OCI-LY7 (cell line): ENCODE results near the gene GTF3C6. TPM values are rescaled to one million over a fixed set of nuclear protein-coding genes. Genes with fewer than 3 reads are reported as not detected.

Experiments used
- BruUV-seq: library from RNA; stranded (reverse); fragments of 400-500 nt; replicated peaks from 2 replicates; lab custom pipeline; 2021; lab: Mats Ljungman, UMichigan
- CTCF ChIA-PET: fragments of 300-600 bp; sonication (Branson Sonifier 250); formaldehyde crosslinking; loops from one replicate; lab custom pipeline; 2022; ENCODE audit warnings: antibody characterized with exemption; ENCODE audit not compliant: unreplicated experiment; lab: Charles Lee
- POLR2A ChIA-PET: fragments of 300-600 bp; sonication (Branson Sonifier 250); formaldehyde crosslinking; loops from one replicate; lab custom pipeline; 2022; ENCODE audit warnings: antibody characterized with exemption; lab: Charles Lee
- DNase-seq: peaks from one replicate; pipeline ENCODE4 v3.0.0-alpha.2; 2015; ENCODE audit warnings: low spot score
- H2AFZ ChIP-seq: fragments of 200-600 bp; sonication (generic), shearing (Covaris generic); 2 replicates; pipeline ENCODE4 v1.6.1; 2014; ENCODE audit warnings: mild to moderate bottlenecking, antibody characterized with exemption, low read length, moderate library complexity
- H3K27ac ChIP-seq: fragments of 200-600 bp; sonication (generic); 2 replicates; pipeline ENCODE4 v1.5.1; 2014; ENCODE audit warnings: mixed run types, low read depth, mild to moderate bottlenecking, moderate library complexity, low read length, inconsistent platforms; ENCODE audit not compliant: poor library complexity, severe bottlenecking
- H3K36me3 ChIP-seq: fragments of 200-600 bp; sonication (generic); 2 replicates; pipeline ENCODE4 v1.6.1; 2014; ENCODE audit warnings: mild to moderate bottlenecking, antibody characterized with exemption, low read length, moderate library complexity, mixed read lengths; ENCODE audit not compliant: insufficient read depth
- H3K4me1 ChIP-seq: fragments of 200-600 bp; sonication (generic); 2 replicates; pipeline ENCODE4 v1.5.1; 2014; ENCODE audit warnings: mild to moderate bottlenecking, low read length; ENCODE audit not compliant: insufficient read depth, poor library complexity, severe bottlenecking
- H3K4me2 ChIP-seq: fragments of 200-600 bp; sonication (generic); 2 replicates; pipeline ENCODE4 v1.6.1; 2014; ENCODE audit warnings: mild to moderate bottlenecking, low read length
- H3K4me3 ChIP-seq: fragments of 200-600 bp; sonication (generic); 2 replicates; pipeline ENCODE4 v1.5.1; 2014; ENCODE audit warnings: mild to moderate bottlenecking, low read depth, low read length; ENCODE audit not compliant: poor library complexity, severe bottlenecking
- H3K79me2 ChIP-seq: fragments of 200-600 bp; sonication (generic); 2 replicates; pipeline ENCODE4 v1.6.1; 2016; ENCODE audit warnings: low read depth, mild to moderate bottlenecking, low read length, moderate library complexity, mixed read lengths; ENCODE audit not compliant: insufficient read depth
- H3K9me2 ChIP-seq: fragments of 200-600 bp; sonication (generic); 2 replicates; pipeline ENCODE4 v1.6.1; 2016; ENCODE audit warnings: mild to moderate bottlenecking, low read length, mixed read lengths; ENCODE audit not compliant: insufficient read depth
- H3K9me3 ChIP-seq: fragments of 200-600 bp; sonication (generic); 2 replicates; pipeline ENCODE4 v1.6.1; 2014; ENCODE audit warnings: mild to moderate bottlenecking, mixed run types, low read length, mixed read lengths
- H4K20me1 ChIP-seq: fragments of 200-600 bp; sonication (generic); 2 replicates; pipeline ENCODE4 v1.6.1; 2014; ENCODE audit warnings: mild to moderate bottlenecking, antibody characterized with exemption, low read length, moderate library complexity, mixed read lengths; ENCODE audit not compliant: insufficient read depth
- EZH2phosphoT487 ChIP-seq: fragments of 200-600 bp; sonication (generic); IDR thresholded peaks from 2 replicates; pipeline ENCODE4 v1.6.1; 2018; ENCODE audit warnings: low read depth, borderline replicate concordance, mild to moderate bottlenecking, mixed run types, antibody characterized with exemption, low read length, moderate library complexity, mixed read lengths
- intact Hi-C: fragments of 100-400 bp; cut with micrococcal nuclease; formaldehyde crosslinking; loops from one replicate; pipeline ENCODE4 v1.10.0; 2022; ENCODE audit not compliant: unreplicated experiment
- total RNA-seq, 2 experiments: library from RNA; depleted of rRNA in 1 of 2; stranded (reverse); fragments of >200 nt in 1 of 2; shearing (Covaris generic) in 1 of 2; gene quantifications; 2 replicates each; pipeline ENCODE4 v1.2.3, GENCODE V29; 2014 to 2022
- TF ChIP-seq, protein P1 (sequence below): fragments of 200-600 bp; sonication (generic); conservative IDR thresholded peaks from 2 replicates; pipeline ENCODE4 v1.5.1; 2014; ENCODE audit warnings: mild to moderate bottlenecking, antibody characterized with exemption, low read length, moderate library complexity, mixed read lengths

GTF3C6 gene
- total RNA-seq, 2 experiments from 2014 or later: 29.7 to 71.0 TPM

DNA sequence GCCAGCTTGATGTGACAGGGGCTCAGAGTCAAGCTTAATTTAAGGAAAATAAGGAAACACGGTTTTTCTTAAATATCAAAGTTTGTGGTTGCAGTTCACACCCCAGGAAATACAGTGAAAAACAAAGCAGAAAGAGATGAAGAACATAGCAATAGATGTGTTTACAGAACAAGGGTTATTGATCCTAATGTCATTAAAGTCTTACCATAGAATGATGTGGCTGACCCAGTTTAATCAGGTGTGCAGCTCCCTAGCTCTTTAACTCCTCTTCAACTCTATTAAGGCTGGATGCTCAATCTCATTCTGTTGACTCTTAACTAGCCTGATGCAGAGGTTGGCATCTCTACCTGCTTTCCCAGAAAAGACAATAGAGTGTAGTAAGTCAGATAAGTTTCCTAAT is 7.5 kb upstream of the GTF3C6 start:
- intact Hi-C loops: no loop called here
- no peak overlapping the region for H3K4me2 ChIP-seq
- H3K4me3 ChIP-seq: no peak overlapping the region
- CTCF ChIA-PET: no interaction called here
- no peak for TF ChIP-seq EZH2phosphoT487
- TF ChIP-seq, protein P1, sequence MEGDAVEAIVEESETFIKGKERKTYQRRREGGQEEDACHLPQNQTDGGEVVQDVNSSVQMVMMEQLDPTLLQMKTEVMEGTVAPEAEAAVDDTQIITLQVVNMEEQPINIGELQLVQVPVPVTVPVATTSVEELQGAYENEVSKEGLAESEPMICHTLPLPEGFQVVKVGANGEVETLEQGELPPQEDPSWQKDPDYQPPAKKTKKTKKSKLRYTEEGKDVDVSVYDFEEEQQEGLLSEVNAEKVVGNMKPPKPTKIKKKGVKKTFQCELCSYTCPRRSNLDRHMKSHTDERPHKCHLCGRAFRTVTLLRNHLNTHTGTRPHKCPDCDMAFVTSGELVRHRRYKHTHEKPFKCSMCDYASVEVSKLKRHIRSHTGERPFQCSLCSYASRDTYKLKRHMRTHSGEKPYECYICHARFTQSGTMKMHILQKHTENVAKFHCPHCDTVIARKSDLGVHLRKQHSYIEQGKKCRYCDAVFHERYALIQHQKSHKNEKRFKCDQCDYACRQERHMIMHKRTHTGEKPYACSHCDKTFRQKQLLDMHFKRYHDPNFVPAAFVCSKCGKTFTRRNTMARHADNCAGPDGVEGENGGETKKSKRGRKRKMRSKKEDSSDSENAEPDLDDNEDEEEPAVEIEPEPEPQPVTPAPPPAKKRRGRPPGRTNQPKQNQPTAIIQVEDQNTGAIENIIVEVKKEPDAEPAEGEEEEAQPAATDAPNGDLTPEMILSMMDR: no peak
- H3K9me3 ChIP-seq: no peaks in the 10 kb centered on the region
- H3K9me2 ChIP-seq: no peaks in the 10 kb centered on the region
- DNase-seq: no peak
- POLR2A ChIA-PET: no interaction called here
- H3K36me3 ChIP-seq: no peaks in the 10 kb centered on the region
- no peaks in the 10 kb centered on the region for H3K79me2 ChIP-seq
- H2AFZ ChIP-seq: no peak overlapping the region
- H3K27ac ChIP-seq: no peak overlapping the region
- no peaks in the 10 kb centered on the region for H4K20me1 ChIP-seq
- no TSS peak for BruUV-seq
- H3K4me1 ChIP-seq: no peaks in the 10 kb centered on the region

DNA sequence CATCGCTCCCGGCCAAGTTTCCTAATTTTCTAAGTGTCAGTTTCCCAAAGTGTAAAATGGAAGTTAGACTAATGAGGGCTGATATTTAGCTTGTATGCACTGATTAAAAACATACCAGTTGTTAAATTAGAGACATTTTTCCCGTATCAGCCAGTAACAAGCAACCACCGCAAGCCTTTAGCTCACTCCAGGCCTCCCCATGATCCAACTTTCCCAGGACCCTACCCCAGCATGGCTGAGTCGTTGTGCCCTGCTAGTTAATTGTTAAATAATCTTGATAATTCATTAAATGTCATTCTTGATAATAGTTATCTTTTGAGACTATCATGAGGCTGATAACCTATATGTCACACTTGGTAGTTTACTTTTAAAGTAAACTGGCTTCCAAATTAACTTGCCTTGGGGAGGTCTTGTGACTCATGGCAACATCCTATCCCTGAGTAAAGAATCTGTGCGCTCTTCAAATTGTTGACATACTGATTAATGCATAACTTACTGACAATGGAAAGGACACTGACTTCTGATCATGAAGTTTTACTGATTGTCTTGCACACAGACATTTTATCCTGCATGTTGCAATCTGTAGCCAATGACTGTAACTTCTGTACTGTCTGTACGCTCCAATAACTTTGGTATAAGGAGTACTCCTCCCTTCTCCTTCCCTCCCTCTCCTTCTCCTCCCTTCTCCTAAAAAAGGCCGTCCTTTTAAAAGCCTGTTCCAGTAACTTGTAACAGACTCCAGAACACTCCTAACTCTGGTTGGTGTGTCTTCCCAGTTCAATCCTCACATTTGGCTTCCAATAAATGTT is 6.3 kb upstream of the GTF3C6 start:
- Histone ChIP-seq H3K4me2 (no peak overlapping the region), H3K4me3 (no peak overlapping the region), H2AFZ (no peak overlapping the region), H4K20me1 (no peaks in the 10 kb centered on the region), H3K9me3 (no peaks in the 10 kb centered on the region), H3K36me3 (no peaks in the 10 kb centered on the region), H3K27ac (no peak overlapping the region), H3K4me1 (no peaks in the 10 kb centered on the region), H3K79me2 (no peaks in the 10 kb centered on the region), H3K9me2 (no peaks in the 10 kb centered on the region)
- TF ChIP-seq, protein P1: no peak
- intact Hi-C loops: no loop called here
- no TSS peak for BruUV-seq
- ChIA-PET CTCF (no interaction called here), POLR2A (interaction anchor here (0.7 to 1.5 kb wide), 8 partner anchors 19 to 392 kb away, joined by 3 to 6 read pairs (median 3); no protein-coding TSS in a partner anchor)
- DNase-seq: no peak

DNA sequence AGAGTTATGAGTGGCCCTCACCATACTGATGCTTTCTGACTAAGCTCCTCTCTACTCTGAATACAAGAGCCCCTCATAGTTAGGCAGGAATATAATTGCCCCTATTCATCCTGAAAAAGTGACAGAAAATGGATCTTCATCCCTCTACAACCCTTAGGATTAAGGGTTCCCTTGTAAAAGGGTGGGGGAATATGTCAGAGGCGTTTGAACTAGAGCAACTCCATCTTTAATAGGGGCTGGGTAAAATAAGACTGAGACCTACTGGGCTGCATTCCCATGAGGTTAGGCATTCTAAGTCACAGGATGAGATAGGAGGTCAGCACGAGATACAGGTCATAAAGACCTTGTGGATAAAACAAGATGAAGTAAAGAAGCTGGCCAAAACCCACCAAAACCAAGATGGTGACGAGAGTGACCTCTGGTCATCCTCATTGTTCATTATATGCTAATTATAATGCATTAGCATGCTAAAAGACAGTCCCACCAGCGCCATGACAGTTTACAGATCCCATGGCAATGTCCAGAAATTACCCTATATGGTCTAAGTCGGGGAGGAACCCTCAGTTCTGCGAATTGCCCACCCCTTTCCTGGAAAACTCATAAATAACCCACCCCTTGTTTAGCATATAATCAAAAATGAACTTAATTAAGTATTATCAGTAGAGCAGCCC is 4.7 kb upstream of the GTF3C6 start:
- no TSS peak for BruUV-seq
- POLR2A ChIA-PET: interaction anchor here (1.1 kb wide), 1 partner anchor 142 kb away, joined by 3 read pairs; no protein-coding TSS in a partner anchor
- Histone ChIP-seq H3K4me2 (no peak overlapping the region), H2AFZ (no peak overlapping the region), H4K20me1 (no peaks in the 10 kb centered on the region), H3K4me3 (no peak overlapping the region), H3K27ac (no peak overlapping the region), H3K4me1 (peaks cover 8% of the 10 kb centered on the region), H3K79me2 (no peaks in the 10 kb centered on the region; the same call in 1 of the 2 replicates), H3K9me2 (no peaks in the 10 kb centered on the region), H3K9me3 (no peaks in the 10 kb centered on the region), H3K36me3 (no peaks in the 10 kb centered on the region)
- DNase-seq: no peak
- TF ChIP-seq, protein P1: no peak
- no peak for TF ChIP-seq EZH2phosphoT487
- intact Hi-C loops: no loop called here
- CTCF ChIA-PET: no interaction called here
